Stimulated activated CD8-positive, alpha-beta memory T cell treated with anti-CD3 and anti-CD28 coated beads, Interleukin-7, amount 100 ng/mL, for 24 hours (primary cell): ENCODE results near the gene TEP1.
"Not testable (repeated sequence)": the region's sequence is repeated elsewhere in the genome, so short reads cannot be mapped to it uniquely, and the experiment has no call there.

Experiments
- DNase-seq: peaks from one replicate; pipeline ENCODE4 v3.0.0-alpha.2; 2020; ENCODE audit warnings: low read depth

The TEP1 gene

GRCh38 chr14:20341032-20341431, 72.3 kb downstream of the TEP1 start:
- not testable (repeated sequence) for DNase-seq

- no peak for DNase-seq
Observed at GRCh38 chr14:20334017-20334416, 79.3 kb downstream of the TEP1 start.

- no peak for DNase-seq
Observed at GRCh38 chr14:20333494-20333841, 79.8 kb downstream of the TEP1 start.

GRCh38 chr14:20332788-20333493, 80.4 kb downstream of the TEP1 start, which contains the start of gene CCNB1IP1:
TSS of gene CCNB1IP1 (minus strand) at chr14:20333279. CDS start at chr14:20316523, 16,756 bp downstream.
- no peak for DNase-seq

- no peak for DNase-seq
Observed at GRCh38 chr14:20332431-20332787, 80.9 kb downstream of the TEP1 start.

- no peak for DNase-seq
Observed at GRCh38 chr14:20331053-20331613, 82.2 kb downstream of the TEP1 start.

- no peak for DNase-seq
Observed at GRCh38 chr14:20329355-20329754, 83.9 kb downstream of the TEP1 start.

GRCh38 chr14:20328705-20329104, 84.6 kb downstream of the TEP1 start:
- DNase-seq = no peak

GRCh38 chr14:20327005-20327869, 86.1 kb downstream of the TEP1 start:
- DNase-seq = no peak

GRCh38 chr14:20317720-20318119, 95.6 kb downstream of the TEP1 start:
- no peak for DNase-seq
